Measurements from ENCODE around the gene RAB3IP.
"Not testable (repeated sequence)": the region's sequence is repeated elsewhere in the genome, so short reads cannot be mapped to it uniquely, and the experiment has no call there.

The RAB3IP gene

DNA sequence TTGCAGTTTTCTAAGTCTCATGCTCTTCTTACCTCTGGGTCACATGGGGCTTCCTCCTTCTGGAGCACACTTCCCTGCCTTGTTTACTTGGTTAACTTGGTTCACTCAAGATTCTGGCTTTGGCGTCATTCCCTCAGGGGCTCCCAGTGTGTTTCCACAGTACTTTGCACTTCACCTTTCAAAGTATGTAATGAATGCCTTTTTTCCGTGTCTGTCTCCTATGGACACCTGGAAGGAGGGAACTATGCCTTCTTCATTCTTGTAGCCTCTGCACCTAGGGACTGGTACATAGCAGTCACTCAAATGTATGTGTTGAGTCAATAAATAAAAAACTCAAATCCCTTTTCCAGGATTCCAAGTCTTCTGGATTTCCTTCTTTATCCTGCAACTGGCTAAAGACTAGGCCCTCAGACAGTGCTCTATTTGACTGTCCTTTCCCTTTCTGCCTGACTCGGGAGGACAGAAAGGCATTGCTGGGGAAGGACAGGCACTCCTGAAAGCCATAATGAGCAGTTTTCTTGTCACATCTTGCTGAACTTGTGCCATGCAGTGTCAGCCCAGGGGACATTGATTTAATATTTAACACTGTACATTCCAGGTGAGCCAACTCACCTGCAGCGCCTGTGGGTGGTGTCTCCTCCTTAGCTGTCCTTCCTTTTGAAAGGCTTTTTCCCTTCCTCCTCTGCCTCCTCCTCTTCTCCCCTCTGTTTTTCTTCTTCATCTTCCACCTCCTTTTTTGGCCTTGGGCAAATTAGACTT lies 99.2 kb downstream of the RAB3IP start:
- no peak for DNase-seq

DNA sequence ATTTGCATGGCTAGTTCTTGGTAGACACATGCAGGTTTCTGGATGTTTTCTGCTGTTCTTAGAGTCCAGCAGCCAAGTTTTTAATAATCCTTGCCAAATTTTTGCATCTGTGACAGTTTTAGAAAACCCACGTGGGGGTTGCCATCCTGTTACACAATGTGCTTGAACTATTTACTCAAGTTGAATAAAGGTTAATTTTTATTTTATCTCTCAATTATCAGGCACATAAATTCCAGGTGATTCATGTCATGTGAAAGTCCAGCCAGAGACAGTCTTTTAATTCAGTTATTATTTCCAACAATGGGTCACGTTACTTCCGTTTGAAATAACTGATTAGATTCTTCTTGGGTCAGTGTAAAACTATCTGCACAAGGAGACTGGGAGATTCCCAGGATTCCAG lies 102.1 kb downstream of the RAB3IP start:
- DNase-seq, result no peak

DNA sequence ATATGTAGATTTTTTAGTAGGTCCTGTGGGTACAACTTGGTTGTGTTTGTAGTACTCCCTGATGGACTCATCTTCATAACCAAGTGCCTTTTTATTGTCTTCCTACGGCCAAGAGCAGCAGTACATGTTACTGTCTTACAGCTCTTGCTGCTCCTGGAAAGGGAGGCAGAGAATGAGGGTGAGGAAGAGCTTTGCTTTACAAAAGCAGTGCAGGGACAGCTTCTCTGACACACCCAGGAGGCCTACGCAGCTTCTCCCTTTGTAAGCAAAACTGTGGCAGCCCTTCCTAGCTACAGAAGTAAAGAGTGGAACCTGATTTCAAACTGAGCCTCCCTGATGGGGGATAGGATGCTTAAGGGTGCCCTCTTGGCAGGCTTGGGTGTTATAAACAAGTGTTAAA lies 104.9 kb downstream of the RAB3IP start:
- no peak for DNase-seq

DNA sequence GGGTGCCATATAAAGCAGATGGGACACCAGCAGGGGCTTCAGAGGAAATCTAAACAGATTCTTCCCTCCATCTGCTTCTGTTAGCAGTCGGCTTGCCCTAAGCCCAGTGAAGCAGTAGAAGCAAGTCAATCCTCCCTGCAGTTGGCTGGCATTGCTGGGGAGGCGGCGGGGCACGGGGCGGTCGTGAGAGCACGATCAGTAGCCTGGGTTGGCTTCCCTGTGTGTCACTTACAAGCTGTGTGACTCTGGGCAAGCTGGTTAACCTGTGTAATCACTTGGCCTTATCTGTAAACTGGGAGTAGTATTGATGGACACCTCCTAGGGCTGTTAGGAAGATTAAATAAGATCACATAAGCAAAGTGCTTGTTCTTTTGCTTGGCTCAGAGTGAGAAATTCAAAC lies 105.8 kb downstream of the RAB3IP start:
- no peak for DNase-seq

DNA sequence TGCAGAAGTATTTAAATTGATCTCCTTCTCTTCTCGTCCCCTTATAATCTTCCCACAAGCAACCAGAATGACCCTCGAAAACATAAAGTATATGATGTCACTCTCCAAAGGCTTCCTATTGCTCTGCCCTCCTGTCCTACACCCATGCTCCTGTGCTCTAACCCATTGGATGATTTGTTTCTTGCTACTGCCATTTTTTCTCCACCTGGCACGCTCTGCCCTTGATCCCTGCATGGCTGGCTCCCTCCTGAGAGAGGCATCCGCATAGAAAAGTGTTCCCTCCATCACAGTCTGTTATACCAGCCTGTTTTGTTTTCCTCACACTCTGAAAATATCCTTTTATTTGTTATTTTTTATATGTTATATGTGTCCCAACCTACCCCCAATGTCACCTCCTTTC lies 106.2 kb downstream of the RAB3IP start:
- no peak for DNase-seq

DNA sequence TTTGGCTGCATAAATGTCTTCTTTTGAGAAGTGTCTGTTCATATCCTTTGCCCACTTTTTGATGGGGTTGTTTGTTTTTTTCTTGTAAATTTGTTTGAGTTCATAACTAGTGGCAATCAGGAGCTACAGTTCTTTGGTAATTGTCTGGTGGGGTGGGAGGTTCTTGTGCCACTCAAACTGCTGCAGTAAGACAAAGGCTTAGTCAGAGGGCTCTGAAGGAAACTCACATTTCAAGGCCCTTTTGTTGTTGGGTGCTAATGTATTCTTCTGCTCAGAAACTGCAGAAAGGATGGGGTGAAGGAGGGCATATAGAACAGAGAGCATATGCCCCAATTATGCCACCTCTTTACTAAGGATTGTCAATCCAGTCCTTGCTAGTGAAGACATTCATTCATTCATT lies 108.3 kb downstream of the RAB3IP start:
- DNase-seq, result no peak

DNA sequence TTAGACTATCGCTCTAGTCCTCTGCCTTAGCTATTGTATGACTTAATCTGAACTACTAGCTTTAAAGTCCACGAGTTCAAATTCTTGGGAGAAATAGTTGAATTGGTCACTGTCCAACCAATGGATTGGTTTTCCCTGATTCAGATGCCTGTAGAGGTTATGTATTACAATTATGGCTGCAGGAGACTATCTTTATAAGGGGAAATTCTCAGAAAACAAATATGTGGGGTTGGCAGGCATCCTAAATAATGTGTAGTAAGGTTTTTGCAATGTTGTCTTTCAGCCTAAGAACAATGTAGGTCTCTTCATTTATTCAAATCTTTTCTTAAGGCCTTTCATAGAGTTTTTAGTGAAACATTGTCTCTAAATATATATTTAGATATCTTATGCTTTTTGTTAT lies 113.3 kb downstream of the RAB3IP start:
- DNase-seq, result no peak

DNA sequence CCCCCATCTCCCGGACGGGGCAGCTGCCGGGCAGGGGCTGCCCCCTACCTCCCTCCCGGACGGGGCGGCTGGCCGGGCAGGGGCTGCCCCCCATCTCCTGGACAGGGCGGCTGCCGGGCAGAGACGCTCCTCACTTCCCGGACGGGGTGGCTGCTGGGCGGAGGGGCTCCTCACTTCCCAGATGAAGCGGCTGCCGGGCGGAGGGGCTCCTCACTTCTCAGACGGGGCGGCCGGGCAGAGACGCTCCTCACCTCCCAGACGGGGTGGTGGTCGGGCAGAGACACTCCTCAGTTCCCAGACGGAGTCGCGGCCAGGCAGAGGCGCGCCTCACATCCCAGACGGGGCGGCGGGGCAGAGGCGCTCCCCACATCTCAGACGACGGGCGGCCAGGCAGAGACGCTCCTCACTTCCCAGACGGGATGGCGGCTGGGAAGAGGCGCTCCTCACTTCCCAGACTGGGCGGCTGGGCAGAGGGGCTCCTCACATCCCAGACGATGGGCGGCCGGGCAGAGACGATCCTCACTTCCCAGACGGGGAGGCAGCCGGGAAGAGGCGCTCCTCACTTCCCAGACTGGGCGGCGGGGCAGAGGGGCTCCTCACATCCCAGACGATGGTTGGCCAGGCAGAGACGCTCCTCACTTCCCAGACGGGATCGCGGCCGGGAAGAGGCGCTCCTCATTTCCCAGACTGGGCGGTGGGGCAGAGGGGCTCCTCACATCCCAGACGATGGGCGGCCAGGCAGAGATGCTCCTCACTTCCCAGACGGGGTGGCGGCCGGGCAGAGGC lies 114.7 kb downstream of the RAB3IP start:
- DNase-seq, result not testable (repeated sequence)

DNA sequence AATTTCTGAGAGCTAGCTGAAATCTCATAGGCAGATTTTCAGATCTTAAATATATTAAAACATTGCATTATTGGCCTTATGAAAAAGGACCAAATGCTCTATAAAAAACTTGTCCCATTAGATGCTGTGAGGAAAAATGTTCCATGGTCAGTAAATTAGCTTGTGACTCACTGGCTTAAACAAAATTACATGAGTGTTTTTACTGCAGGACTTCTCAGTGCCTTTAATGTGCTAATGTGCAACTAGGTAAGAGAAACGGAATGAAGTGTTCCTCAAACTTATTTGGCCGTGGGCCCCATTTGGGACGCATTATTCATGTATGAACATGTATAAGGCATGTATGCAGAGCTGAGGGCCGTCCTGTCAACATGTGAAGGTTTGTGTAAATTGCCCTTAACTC lies 128.0 kb downstream of the RAB3IP start:
- DNase-seq, result no peak

DNA sequence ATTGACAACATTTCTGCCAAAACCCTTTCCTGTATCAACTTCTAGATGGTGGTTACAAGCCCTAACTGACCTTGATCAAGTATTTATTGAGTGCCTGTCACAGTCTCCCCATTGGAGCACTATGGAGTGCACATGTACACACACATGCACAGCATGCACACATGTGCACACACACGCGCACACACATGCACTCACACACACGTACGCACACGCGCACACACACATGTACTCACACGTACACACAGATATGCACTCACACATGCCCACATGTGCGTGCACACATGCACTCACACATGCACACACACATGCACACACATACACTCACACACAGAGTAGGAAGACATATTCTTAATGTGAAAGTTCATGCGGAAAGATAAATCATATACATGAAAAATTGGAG lies 130.0 kb downstream of the RAB3IP start:
- DNase-seq, result no peak

DNA sequence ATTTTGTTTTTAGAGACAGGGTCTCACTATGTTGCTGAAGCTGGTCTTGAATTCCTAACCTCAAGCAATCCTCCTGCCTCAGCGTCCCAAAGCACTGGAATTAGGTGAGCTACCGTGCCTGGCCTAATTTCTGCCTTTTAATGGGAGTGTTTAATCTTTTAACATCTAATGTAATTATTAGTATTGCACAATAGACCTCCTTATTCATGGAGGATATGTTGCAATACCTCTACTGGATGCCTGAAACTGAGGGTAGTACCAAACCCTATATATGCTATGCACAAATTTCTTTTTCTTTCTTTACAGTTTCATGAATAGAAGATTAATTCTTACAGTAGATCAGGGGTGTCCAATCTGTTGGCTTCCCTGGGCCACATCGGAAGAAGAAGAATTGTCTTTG lies 134.1 kb downstream of the RAB3IP start:
- DNase-seq, result no peak
